GM12878 (cell line): ENCODE measurements around the gene ST13. TPM values are rescaled to one million over a fixed set of nuclear protein-coding genes. Genes with fewer than 3 reads are reported as not detected.

Experiments
- ATAC-seq: fragments of 200-7000 bp; cut with Tn5 transposase; 3 replicates; pipeline ENCODE4 v1.9.1; 2020; ENCODE audit warnings: mild to moderate bottlenecking, moderate library complexity
- BruUV-seq: library from RNA; stranded (reverse); fragments of 400-500 nt; replicated peaks from 2 replicates; lab custom pipeline; 2021; lab: Mats Ljungman, UMichigan
- CTCF ChIA-PET: fragments of 300-600 bp; sonication (Branson Sonifier 250); formaldehyde crosslinking; extraction: SDS; loops from one replicate; lab custom pipeline; 2021; ENCODE audit warnings: inconsistent platforms; lab: Yijun Ruan, JAX
- POLR2A ChIA-PET: fragments of 350-600 bp; formaldehyde crosslinking; extraction: SDS; loops from one replicate; lab custom pipeline; 2021; ENCODE audit warnings: inconsistent platforms; lab: Charles Lee
- RAD21 ChIA-PET: fragments of 300-600 bp; sonication (Branson Sonifier 250); formaldehyde crosslinking; loops from one replicate; lab custom pipeline; 2023; ENCODE audit warnings: antibody characterized with exemption; ENCODE audit not compliant: unreplicated experiment; lab: Charles Lee
- SMC1A ChIA-PET: fragments of 300-600 bp; sonication (Branson Sonifier 250); formaldehyde crosslinking; loops from one replicate; lab custom pipeline; 2023; ENCODE audit not compliant: unreplicated experiment, uncharacterized antibody; lab: Charles Lee
- DNase-seq: peaks from one replicate; pipeline ENCODE4 v3.0.0-alpha.2; 2011; ENCODE audit warnings: low read depth, low spot score
- FAIRE-seq: peaks from 3 replicates; lab custom pipeline; 2011; peaks lifted over from hg19 to GRCh38; lab: Jason Lieb, UNC
- H2AFZ ChIP-seq: 2 replicates; pipeline ENCODE4 v1.6.0; 2011; ENCODE audit warnings: low read depth, low read length, control low read depth; ENCODE audit not compliant: control insufficient read depth
- H3K27ac ChIP-seq: 2 replicates; pipeline ENCODE4 v1.5.1; 2011; ENCODE audit warnings: control low read depth; ENCODE audit not compliant: control insufficient read depth, insufficient read depth
- H3K27me3 ChIP-seq, 2 experiments: replicated peaks in 1 of 2; 2 replicates each; pipeline versions ENCODE4 v1.6.0 to v1.6.1; 2011; ENCODE audit warnings: low read length in 1 of 2; ENCODE audit not compliant: control insufficient read depth in 2 of 2, insufficient read depth in 2 of 2
- H3K36me3 ChIP-seq, 2 experiments: 2 replicates each; pipeline ENCODE4 v1.5.1; 2011; ENCODE audit warnings: low read length in 1 of 2; ENCODE audit not compliant: control insufficient read depth in 2 of 2, insufficient read depth in 2 of 2
- H3K4me1 ChIP-seq: 2 replicates; pipeline ENCODE4 v1.6.1; 2011; ENCODE audit warnings: mild to moderate bottlenecking, low read length, moderate library complexity, mixed read lengths; ENCODE audit not compliant: control insufficient read depth, insufficient read depth
- H3K4me2 ChIP-seq: 2 replicates; pipeline ENCODE4 v1.6.0; 2011; ENCODE audit warnings: control low read depth; ENCODE audit not compliant: control insufficient read depth, insufficient read depth
- H3K4me3 ChIP-seq: fragments of 200-600 bp; sonication (generic); 2 replicates; pipeline ENCODE4 v1.5.1; 2016
- H3K79me2 ChIP-seq: 2 replicates; pipeline ENCODE4 v1.6.0; 2011; ENCODE audit warnings: low read length; ENCODE audit not compliant: control insufficient read depth, insufficient read depth
- H3K9ac ChIP-seq: 2 replicates; pipeline ENCODE4 v1.8.0; 2011; ENCODE audit warnings: low read length, control low read depth, mixed read lengths; ENCODE audit not compliant: control insufficient read depth, insufficient read depth
- H3K9me3 ChIP-seq: replicated peaks from 3 replicates; pipeline ENCODE4 v1.5.1; 2011; ENCODE audit warnings: mild to moderate bottlenecking, low read length; ENCODE audit not compliant: control insufficient read depth, insufficient read depth
- H4K20me1 ChIP-seq: 2 replicates; pipeline ENCODE4 v1.6.0; 2011; ENCODE audit not compliant: control insufficient read depth, insufficient read depth
- CHD2 ChIP-seq: IDR thresholded peaks from 2 replicates; pipeline ENCODE4 v1.6.1; 2011; ENCODE audit warnings: low read depth, low read length, improper control_type of control experiment, borderline replicate concordance
- EGR1 ChIP-seq, 2 experiments: IDR thresholded peaks; 1 replicate in 1 of 2; 2 replicates in 1 of 2; pipeline ENCODE4 v1.6.1; 2011 to 2012; ENCODE audit warnings: low read depth in 2 of 2, low read length in 2 of 2, borderline replicate concordance in 1 of 2, mild to moderate bottlenecking in 1 of 2, moderate library complexity in 1 of 2
- HDGF ChIP-seq: fragments of 450-650 bp; IDR thresholded peaks from 2 replicates; pipeline ENCODE4 v1.6.1; 2016; ENCODE audit warnings: antibody characterized with exemption
- IRF5 ChIP-seq: fragments of 450-650 bp; IDR thresholded peaks from 2 replicates; pipeline ENCODE4 v1.6.1; 2017; ENCODE audit warnings: borderline replicate concordance
- PAX5 ChIP-seq: IDR thresholded peaks from 2 replicates; pipeline ENCODE4 v1.6.1; 2011; ENCODE audit warnings: low read depth, low read length, borderline replicate concordance
- RBBP5 ChIP-seq: fragments of 200-600 bp; sonication (generic); conservative IDR thresholded peaks from 2 replicates; pipeline ENCODE4 v1.6.1; 2016
- RUNX3 ChIP-seq: IDR thresholded peaks from 2 replicates; pipeline ENCODE4 v1.6.1; 2012; ENCODE audit warnings: low read length, inconsistent platforms
- SMC3 ChIP-seq: IDR thresholded peaks from 2 replicates; pipeline ENCODE4 v1.6.1; 2011; ENCODE audit warnings: low read length, improper control_type of control experiment, borderline replicate concordance
- SREBF1 ChIP-seq: IDR thresholded peaks from 2 replicates; pipeline ENCODE4 v1.6.1; 2012; ENCODE audit warnings: mild to moderate bottlenecking, low read length
- ZSCAN29 ChIP-seq: fragments of 450-650 bp; IDR thresholded peaks from 2 replicates; pipeline ENCODE4 v1.6.1; 2017; ENCODE audit warnings: mild to moderate bottlenecking, moderate library complexity
- WGBS: methylation state at CpG from one replicate; pipeline ENCODE4 v1.1.6; 2016; ENCODE audit warnings: low lambda C conversion rate; ENCODE audit not compliant: insufficient replicate concordance, insufficient coverage; ENCODE audit errors: missing lambda C conversion rate; 5-methylcytosine and 5-hydroxymethylcytosine counted together
- in situ Hi-C: fragments of 300-500 bp; cut with MboI; formaldehyde crosslinking; loops from 9 replicates; pipeline ENCODE4 v1.14.3; 2018; ENCODE audit warnings: mixed read lengths
- intact Hi-C: fragments of 100-400 bp; cut with micrococcal nuclease; formaldehyde crosslinking; loops from one replicate; pipeline ENCODE4 v1.14.2; 2022; ENCODE audit not compliant: unreplicated experiment
- polyA plus RNA-seq, 11 experiments: library from polyadenylated mRNA; depleted of rRNA in 4 of 11; unstranded in 6 of 11; stranded (reverse) in 5 of 11; fragments of >200 nt; fragmentation: Nextera tagmentation in 4 of 11; fragmentation: Illumina TruSeq in 1 of 11; extraction: Ambion mirVana in 4 of 11; extraction: Trizol in 1 of 11; gene quantifications; 1 replicate in 1 of 11; 2 replicates in 10 of 11; pipeline versions ENCODE4 v1.2.1 to v1.2.3, GENCODE V29; 2011 to 2016; ENCODE audit warnings: inconsistent platforms in 2 of 11, missing spikeins in 2 of 11, low read depth in 1 of 11
- total RNA-seq, 4 experiments: library from RNA; depleted of rRNA in 3 of 4; stranded (reverse); fragments of >200 nt in 3 of 4; fragmentation: Illumina TruSeq in 1 of 4; extraction: Trizol in 1 of 4; gene quantifications; 2 replicates each; pipeline versions ENCODE4 v1.2.1 to v1.2.3, GENCODE V29; 2013 to 2021
- TF ChIP-seq, protein P1 (sequence below): fragments of 450-650 bp; IDR thresholded peaks from 2 replicates; pipeline ENCODE4 v1.6.1; 2014; ENCODE audit warnings: mild to moderate bottlenecking
- TF ChIP-seq, protein P2 (sequence below): fragments of 450-650 bp; formaldehyde crosslinking; IDR thresholded peaks from 2 replicates; pipeline ENCODE4 v1.5.0; 2022; ENCODE audit warnings: mild to moderate bottlenecking, missing genetic modification characterization

ST13 gene
- total and polyA plus RNA-seq, 10 of the 15 experiments (the other 5 are each of a cell fraction or from before 2014, with no cell fraction given), result 52.5 to 286 (median 181) TPM

DNA sequence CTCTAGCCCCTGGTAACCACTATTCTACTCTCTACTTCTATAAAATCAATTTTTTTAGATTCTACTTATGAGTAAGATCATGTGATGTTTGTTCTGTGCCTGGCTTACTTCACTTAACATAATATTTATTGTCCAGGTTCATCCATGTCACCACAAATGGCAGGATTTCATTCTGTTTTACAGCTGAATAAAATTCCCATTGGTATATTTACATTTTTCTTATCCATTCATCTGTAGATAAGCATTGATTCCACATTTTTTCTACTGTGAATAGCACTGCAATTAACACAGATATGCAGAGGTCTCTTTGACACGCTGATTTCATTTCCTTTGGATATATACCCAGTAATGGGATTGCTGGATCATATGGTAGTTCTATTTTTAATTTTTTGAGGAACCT is 53.1 kb downstream of the ST13 start:
- intact Hi-C loops, result no loop called here
- POLR2A ChIA-PET, result interaction anchor here (0.7 kb wide), 1 partner anchor 56 kb away, joined by 7 read pairs; no protein-coding TSS in a partner anchor
- no peaks in the 10 kb centered on the region; the same call in 2 of the 3 replicates for H3K9me3 ChIP-seq
- no peak for TF ChIP-seq SMC3
- no peak for TF ChIP-seq RUNX3
- TF ChIP-seq, protein P1, sequence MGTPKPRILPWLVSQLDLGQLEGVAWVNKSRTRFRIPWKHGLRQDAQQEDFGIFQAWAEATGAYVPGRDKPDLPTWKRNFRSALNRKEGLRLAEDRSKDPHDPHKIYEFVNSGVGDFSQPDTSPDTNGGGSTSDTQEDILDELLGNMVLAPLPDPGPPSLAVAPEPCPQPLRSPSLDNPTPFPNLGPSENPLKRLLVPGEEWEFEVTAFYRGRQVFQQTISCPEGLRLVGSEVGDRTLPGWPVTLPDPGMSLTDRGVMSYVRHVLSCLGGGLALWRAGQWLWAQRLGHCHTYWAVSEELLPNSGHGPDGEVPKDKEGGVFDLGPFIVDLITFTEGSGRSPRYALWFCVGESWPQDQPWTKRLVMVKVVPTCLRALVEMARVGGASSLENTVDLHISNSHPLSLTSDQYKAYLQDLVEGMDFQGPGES, result no peak
- TF ChIP-seq IRF5, result no peak
- no peak for TF ChIP-seq EGR1 (IDR thresholded peaks at IDR 0.05; ENCODE audit: borderline replicate concordance in 1 of 2, low read depth in 2 of 2, low read length in 2 of 2)
- no peak for TF ChIP-seq ZSCAN29
- TF ChIP-seq, protein P2, sequence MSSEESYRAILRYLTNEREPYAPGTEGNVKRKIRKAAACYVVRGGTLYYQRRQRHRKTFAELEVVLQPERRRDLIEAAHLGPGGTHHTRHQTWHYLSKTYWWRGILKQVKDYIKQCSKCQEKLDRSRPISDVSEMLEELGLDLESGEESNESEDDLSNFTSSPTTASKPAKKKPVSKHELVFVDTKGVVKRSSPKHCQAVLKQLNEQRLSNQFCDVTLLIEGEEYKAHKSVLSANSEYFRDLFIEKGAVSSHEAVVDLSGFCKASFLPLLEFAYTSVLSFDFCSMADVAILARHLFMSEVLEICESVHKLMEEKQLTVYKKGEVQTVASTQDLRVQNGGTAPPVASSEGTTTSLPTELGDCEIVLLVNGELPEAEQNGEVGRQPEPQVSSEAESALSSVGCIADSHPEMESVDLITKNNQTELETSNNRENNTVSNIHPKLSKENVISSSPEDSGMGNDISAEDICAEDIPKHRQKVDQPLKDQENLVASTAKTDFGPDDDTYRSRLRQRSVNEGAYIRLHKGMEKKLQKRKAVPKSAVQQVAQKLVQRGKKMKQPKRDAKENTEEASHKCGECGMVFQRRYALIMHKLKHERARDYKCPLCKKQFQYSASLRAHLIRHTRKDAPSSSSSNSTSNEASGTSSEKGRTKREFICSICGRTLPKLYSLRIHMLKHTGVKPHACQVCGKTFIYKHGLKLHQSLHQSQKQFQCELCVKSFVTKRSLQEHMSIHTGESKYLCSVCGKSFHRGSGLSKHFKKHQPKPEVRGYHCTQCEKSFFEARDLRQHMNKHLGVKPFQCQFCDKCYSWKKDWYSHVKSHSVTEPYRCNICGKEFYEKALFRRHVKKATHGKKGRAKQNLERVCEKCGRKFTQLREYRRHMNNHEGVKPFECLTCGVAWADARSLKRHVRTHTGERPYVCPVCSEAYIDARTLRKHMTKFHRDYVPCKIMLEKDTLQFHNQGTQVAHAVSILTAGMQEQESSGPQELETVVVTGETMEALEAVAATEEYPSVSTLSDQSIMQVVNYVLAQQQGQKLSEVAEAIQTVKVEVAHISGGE, result no peak
- TF ChIP-seq SREBF1, result no peak
- TF ChIP-seq RBBP5, result no peak
- no peak for TF ChIP-seq HDGF
- TF ChIP-seq PAX5, result no peak
- TF ChIP-seq CHD2, result no peak
- TF ChIP-seq, all 136 proteins: peak for 0
- Histone ChIP-seq H3K79me2 (peaks cover 39% of the 10 kb centered on the region), H3K36me3 (peaks cover 2 to 18% of the 10 kb centered on the region in 2 experiments), H3K4me2 (no peak overlapping the region), H4K20me1 (no peaks in the 10 kb centered on the region), H3K4me1 (peaks cover 4% of the 10 kb centered on the region; the same call in 1 of the 2 replicates), H3K9ac (no peak overlapping the region), H3K27me3 (no peaks in the 10 kb centered on the region), H3K4me3 (no peak overlapping the region), H2AFZ (no peak overlapping the region), H3K27ac (no peak overlapping the region)
- RAD21 ChIA-PET, result no interaction called here
- FAIRE-seq (no peak), ATAC-seq (no peak), DNase-seq (no peak)
- 100% methylated on average over 1 of the region's 1 CpG for WGBS
- CTCF ChIA-PET, result no interaction called here
- SMC1A ChIA-PET, result no interaction called here
- no TSS peak for BruUV-seq
- in situ Hi-C loops, result no loop called here
